GM21381 (cell line): ENCODE results near the gene VASH1.

Source experiments
- ATAC-seq: cut with Tn5 transposase; IDR thresholded peaks from one replicate; pipeline ENCODE4 v1.9.1; 2021; ENCODE audit warnings: mild to moderate bottlenecking, moderate library complexity; ENCODE audit not compliant: unreplicated experiment

Gene VASH1

GRCh38 chr14:76827696-76828296 lies 66.5 kb downstream of the VASH1 start:
- ATAC-seq: no peak

- ATAC-seq: no peak
Measured at GRCh38 chr14:76828339-76829012, 67.2 kb downstream of the VASH1 start.

GRCh38 chr14:76829013-76829365 lies 67.7 kb downstream of the VASH1 start:
- no peak for ATAC-seq

- ATAC-seq: no peak
Measured at GRCh38 chr14:76829650-76830421, 68.6 kb downstream of the VASH1 start.

GRCh38 chr14:76830556-76830955 lies 69.3 kb downstream of the VASH1 start:
- ATAC-seq: no peak

- ATAC-seq: no peak
Measured at GRCh38 chr14:76832503-76832988, 71.3 kb downstream of the VASH1 start.
